HG03457 (cell line): ENCODE data around the gene TBC1D26.
"Not testable (repeated sequence)": the region's sequence is repeated elsewhere in the genome, so short reads cannot be mapped to it uniquely, and the experiment has no call there.

Source experiments
- ATAC-seq: cut with Tn5 transposase; IDR thresholded peaks from one replicate; pipeline ENCODE4 v1.9.1; 2021; ENCODE audit warnings: moderate number of reproducible peaks; ENCODE audit not compliant: unreplicated experiment

TBC1D26 gene

DNA sequence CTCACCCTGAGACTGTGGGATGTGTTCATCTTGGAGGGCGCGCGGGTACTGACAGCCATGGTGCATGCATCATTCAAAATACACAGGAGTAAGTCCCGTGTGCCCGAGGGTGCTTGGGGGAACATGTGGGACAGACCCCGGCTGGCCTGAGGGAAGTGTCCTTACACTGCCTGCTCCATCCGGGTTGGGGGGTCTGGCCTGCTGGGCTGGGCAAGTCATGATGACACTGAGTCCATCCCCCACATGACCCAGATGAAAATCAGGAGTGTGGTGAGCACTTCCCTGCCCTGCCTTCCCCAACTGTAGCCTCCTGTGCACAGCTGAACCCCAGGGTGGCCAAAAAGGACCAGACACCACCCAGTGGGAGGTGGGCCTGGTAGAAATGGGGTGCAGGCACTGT lies 10.8 kb downstream of the TBC1D26 start:
- ATAC-seq: no peak

DNA sequence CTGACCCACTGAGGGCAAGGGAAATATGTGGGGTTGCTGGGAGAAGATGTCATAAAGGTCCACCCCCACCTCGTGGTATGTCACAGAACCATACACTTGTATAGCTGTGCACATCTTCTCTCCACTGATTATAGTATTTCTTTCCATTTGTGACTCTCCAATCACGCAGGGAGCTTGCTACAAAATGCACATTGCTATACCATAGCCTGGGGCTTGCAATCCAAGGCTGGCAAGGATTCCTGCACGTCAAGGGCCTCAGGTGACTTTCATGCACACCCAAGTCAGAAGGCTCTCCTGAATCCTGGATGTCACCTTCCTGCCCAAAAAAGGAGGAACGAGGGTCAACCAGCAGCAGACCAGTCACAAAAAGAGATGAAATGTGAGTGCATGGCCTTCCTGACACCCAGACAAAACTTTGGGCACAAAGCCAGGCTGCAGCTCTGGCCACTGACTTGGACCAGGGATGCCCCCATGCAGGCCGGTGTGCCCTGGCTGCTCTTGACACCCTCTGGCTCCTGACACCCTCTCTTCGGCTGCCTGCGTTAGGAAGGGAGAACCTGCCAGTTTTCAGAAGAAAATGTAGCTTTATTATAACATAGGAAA lies 12.1 kb downstream of the TBC1D26 start:
- no peak for ATAC-seq

DNA sequence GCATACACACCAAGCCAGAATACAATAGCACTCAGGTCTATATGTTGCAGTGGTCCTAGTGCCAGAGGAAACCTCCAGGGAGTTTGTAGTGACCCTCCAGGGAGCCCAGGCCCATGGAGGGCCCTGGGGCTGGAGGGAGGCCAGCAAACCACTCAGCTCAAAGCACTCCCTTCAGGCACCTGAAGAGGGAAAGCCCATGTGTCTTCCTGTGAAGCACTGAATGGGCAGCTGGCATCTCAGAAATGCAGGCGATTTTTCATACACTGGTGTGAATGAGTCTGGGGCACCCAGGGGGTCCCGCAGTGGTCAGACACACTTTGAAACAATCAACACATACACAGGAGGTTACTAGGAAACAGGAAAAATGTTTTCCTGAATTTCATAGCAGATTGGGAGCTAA lies 12.8 kb downstream of the TBC1D26 start:
- no peak for ATAC-seq

DNA sequence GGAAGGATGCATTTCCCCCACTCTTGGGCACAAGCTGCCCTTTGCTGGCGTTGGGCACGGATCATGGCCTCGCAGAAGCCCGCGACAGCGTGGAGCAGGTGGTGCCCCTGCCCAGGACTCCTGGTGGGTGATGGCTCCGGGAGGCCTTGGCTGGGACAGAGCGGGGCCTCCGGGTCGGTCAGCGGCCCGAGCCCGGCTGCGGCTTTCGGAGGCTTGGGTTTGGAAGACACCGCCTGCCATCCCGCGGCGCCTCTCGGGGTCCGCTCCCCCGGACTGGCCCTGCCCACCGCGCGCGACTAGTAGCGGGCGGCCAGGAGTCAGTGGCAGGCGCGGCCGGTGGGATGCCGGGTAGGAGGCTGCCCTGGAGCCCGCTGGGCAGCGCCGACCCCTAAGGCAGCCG lies 17.3 kb downstream of the TBC1D26 start:
- ATAC-seq: not testable (repeated sequence)

DNA sequence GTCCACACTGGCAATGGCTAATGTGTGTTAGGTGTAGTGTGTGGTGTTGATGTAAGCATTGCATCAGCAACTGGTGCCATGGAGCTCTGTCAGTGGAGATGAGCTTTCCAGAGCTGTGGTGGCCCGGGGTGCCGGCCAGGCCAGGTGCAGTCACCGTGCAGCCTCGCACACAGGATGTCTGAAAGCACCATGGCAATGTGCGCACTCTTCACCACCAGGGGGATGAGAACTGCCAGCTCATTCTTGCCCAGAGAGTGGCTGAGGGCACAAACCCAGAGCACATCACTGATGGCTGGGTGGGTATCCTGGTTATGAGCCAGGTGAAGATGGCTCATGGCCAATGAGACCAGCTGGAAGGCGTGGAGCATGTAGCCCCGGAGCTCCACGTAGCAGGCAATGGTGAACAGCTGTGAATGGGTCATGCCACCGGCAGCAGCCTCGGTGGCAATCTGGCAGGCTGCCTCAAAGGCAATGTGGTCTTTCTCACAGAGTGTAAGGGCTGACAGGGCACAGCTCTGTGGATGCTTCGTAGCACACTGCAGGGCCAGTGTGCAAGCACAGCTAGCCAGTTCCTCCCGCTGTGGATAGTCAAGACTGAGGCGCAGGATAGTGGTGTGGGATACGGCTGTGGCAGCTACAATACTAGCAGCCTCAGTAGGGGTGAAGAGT lies 36.9 kb downstream of the TBC1D26 start:
- ATAC-seq: not testable (repeated sequence)

DNA sequence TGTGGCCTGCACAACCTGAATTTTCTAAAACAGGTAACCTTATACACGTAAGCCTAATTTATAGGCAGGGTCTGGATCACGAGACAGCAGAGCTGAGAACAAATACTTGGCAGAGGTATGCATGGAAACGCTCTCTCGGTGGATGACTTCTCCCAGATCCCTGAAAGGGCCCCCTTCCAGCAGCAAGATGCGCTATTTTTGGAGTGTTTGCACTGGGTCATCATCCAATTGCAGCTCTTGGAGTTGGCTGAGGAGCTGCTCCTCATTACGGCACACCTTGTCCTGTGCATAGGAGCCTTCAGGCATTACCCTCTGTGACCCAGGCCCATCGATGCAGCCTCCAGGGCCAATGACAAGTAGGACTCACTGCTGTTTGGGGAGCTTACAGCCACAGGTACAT lies 38.6 kb downstream of the TBC1D26 start:
- ATAC-seq: not testable (repeated sequence)

DNA sequence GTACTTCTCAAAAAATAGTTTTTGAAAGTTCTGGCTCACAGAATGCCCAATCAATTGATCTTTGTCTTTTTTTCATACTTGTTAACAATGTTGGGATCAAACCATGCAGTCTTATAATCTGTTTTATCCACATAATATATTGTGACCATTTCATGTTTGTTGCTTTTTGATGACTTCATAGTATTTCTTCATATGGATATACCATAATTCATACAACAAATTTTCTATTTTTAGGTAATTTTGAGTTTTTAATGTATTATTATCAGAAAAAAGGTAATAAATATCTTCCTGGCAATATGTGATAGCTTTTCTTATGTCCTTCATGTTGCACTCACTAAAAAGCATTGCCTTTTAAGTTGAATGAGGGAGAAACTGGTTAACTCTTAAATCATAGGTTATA lies 44.8 kb downstream of the TBC1D26 start:
- ATAC-seq: no peak

DNA sequence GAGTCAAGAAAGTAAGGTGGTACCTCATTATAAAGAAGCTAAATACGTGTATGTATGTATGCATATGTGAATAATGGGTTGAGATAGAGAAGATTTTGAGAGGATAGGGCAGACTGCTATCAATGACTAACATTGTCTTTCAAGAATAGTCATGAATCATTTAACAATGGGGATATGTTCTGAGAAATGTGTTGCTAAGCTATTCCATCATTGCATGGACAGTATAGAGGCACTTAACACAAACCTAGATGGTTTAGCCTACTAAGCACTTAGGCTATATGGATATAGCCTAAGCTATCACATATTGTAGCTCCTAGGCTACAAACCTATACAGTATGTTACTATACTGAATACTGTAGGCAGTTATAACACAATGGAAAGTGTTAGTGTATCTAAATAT lies 45.2 kb downstream of the TBC1D26 start:
- no peak for ATAC-seq

DNA sequence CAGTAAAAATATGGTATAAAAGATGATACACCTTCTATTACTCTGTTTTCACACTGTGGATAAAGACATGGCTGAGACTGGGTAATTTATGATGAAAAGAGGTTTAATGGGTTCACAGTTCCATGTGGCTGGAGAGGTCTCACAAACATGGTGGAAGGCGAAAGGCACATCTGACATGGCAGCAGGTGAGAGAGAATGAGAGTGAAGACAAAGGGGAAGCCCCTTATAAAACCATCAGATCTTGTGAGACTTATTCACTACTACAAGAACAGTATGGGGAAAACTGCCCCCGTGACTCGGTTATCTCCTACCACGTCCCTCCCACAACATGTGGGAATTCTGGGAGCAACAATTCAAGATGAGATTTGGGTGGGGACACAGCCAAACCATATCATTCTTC lies 45.6 kb downstream of the TBC1D26 start:
- no peak for ATAC-seq

DNA sequence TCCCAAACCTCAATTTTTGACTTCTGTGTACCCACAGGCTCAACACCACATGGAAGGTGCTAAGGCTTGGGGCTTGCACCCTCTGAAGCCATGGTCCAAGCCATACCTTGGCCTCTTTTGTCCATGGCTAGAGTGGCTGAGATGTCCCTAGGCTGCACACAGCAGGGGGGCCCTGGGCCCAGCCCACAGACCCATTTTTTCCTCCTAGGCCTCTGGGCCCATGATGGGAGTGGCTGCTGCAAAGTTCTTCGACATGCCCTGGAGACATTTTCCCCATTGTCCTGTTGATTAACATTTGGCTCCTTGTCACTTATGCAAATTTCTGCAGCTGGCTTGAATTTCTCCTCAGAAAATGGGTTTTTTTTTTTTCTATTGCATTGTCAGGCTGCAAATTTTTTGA lies 47.0 kb downstream of the TBC1D26 start:
- ATAC-seq: no peak

DNA sequence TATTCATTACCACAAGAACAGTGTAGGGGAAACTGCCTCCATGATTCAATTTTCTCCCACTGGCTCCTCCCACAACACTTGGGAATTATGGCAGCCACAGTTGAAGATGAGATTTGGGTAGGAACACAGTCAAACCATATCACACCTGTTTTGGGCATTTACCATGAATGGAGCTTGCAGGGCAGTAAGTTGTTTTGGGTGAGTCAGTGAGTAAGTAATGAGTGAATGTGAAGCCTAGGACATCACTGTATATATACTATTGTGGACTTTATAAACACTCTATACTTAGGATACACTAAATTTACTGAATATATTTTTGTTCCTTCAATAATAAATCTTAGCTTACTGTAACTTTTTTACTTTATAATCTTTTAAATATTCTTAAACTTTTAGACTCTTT lies 48.1 kb downstream of the TBC1D26 start:
- no peak for ATAC-seq

DNA sequence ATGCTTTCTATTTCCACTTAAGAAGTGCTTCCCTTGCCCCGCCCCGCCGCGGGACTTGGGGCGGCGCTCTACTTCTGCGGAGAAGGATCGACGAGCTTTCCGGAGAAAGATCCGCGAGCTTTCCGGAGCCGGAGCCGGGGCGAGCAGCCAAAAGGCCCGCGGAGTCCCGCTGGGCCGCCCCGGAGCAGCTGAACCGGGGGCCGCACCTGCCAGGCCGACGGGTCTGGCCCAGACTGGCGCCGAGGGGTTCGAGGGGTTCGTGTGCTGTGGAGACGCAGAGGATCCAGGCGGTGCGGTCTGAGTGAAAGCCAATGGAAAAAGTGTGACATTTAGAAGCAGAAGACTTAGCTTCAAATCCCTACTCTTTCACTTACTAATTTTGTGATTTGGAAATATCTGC lies 50.8 kb downstream of the TBC1D26 start:
- ATAC-seq: no peak

DNA sequence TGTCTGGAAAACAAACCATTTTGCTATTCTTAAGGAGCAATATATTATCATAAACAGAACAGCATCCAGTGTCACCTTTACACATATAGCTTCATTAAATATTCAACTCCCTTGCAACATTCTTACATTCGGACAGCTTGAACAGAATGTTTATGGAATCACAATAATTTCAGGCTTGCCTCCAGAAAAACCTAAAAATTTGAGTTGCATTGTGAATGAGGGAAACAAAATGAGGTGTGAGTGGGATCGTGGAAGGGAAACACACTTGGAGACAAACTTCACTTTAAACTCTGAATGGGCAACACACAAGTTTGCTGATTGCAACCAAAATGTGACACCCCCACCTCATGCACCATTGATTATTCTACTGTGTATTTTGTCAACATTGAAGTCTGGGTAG lies 51.4 kb downstream of the TBC1D26 start:
- ATAC-seq: no peak

DNA sequence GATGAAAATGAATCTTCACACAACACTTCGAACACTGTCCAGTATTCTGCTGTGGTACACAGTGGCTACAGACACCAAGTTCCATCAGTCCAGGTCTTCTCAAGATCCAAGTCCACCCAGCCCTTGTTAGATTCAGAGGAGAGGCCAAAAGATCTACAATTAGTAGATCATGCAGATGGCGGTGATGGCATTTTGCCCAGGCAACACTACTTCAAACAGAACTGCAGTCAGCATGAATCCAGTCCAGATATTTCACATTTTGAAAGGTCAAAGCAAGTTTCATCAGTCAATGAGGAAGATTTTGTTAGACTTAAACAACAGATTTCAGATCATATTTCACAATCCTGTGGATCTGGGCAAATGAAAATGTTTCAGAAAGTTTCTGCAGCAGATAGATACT lies 52.3 kb downstream of the TBC1D26 start:
- ATAC-seq: not testable (repeated sequence)

DNA sequence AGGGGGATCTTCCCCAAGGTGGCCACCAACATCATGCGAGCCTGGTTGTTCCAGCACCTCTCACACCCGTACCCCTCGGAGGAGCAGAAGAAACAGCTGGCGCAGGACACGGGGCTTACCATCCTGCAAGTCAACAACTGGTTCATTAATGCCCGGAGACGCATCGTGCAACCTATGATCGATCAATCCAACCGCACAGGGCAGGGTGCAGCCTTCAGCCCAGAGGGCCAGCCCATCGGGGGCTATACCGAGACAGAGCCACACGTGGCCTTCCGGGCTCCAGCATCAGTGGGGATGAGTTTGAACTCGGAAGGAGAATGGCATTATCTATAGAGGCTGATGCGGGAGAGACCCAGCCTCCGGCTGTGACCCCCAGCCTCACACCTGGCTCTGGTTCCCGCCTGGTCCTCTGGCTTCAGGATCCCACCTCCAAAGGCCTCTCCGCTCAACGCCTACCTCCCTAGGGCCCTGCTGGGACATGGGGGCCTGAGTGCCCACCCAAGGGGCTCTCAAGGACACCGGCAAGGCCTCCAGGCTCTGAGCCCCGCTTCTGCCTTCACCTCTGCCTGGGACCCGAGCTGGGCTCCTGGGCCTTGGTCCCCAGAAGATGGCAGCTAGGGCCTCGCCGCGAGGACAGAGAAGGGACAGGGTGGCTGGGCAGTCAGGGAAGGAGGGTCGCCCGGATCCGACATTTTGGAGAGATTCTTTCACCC lies 55.4 kb downstream of the TBC1D26 start:
- ATAC-seq: not testable (repeated sequence)

DNA sequence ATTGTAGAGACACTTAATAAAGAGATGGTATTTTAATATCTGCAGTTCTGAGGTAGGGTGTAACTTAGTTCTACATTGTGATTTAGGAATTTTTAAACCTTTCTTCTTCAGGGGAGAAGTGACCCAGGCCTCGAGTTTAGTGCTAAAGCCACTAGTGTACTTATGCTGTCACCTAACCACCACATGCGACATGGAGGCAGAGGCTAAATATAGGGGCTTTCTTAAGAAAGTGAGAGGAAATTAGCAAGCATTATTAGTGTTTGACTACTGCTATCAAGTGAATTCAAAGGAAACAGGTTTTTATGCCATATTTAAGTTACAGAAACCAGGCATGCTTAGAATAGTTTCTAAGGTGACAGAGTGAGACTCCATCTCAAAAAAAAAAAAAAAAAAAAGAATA lies 56.3 kb downstream of the TBC1D26 start:
- ATAC-seq: not testable (repeated sequence)
